Stimulated activated CD4-positive, alpha-beta T cell treated with anti-CD3 and anti-CD28 coated beads, Interleukin-12 subunit alpha, Interleukin-12 subunit beta, amount 100 ng/mL, for 4 hours (primary cell): ENCODE data around the gene MMS19.
"Not testable (repeated sequence)": the region's sequence is repeated elsewhere in the genome, so short reads cannot be mapped to it uniquely, and the experiment has no call there.

Experiments used
- DNase-seq: peaks from one replicate; pipeline ENCODE4 v3.0.0-alpha.2; 2020

Gene MMS19

DNA sequence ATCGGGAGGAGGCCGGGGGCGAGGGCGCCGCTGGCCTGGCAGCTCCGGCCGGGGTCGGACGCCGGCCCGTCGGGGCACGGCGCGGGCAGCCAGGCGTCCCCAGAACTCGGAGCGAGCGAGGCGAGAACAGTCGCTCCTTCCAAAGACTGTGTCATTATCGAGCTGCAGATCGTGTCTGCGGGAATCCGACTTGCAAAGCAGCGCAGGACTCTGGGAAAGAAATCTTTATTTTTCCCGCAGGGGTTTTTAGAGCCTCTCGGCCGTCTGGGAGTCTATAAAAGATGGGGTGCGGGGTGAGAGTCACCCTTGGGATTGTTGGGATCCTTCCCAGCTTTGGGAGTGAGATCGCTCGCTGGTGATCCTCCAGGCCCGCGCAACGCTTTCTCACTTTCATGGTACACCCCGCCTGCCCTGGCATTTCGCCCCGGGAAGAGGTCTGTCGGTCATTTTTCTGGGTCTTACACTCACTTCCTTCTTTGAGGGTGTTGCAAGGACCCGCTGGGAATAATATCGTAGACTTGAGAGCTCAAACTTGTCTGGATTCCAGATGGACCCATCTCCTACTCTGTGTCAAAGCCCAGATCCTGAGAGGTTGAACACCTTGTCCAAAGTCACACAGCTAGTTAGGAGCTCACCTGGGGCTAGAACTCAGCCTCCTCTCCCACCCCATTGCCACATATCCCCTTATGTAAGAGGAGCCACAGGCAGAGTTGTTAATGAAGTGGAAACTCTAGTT, 1.5 kb upstream of the MMS19 start:
- no peak for DNase-seq

GRCh38 chr10:97498841-97499560, 779 bp upstream of the MMS19 start, which contains the start of gene UBTD1:
TSS of gene UBTD1 (plus strand) at chr10:97498924. CDS start at chr10:97499204, 280 bp downstream.
- peak; percentile 31 for DNase-seq

- DNase-seq = peak; percentile 73
Measured at GRCh38 chr10:97497572-97498075, 598 bp downstream of the MMS19 start.

DNA sequence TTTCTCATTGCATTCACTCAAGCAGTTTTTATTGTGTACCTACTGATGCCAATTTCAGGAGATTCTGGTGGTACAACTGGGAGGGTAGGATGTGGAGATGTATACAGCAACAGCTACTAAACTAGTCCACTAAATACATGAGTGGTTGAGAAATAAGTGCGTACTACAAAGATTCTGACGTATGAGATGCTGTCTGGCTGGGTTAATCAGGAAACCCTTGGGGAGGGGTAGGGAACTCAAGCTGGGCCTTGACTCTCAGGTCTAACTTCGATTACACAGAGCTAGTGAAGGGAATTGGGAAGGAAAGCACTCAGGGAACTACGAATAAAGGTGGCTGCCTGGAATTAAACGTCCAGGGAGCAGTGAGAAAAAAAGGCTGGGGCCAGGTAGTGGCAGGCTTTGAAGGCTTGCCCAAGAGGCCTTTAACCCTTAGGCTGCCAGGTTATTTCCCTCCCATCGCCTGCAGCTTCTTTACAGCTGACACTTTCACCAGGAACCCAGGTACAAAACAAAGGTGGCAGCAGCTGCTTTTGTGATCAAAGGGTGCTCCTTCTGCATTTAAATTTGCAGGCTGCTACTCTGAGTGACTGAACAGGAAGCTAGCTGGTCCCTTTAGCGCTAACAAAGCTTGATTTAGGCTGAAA, 3.2 kb downstream of the MMS19 start:
- DNase-seq = no peak

DNA sequence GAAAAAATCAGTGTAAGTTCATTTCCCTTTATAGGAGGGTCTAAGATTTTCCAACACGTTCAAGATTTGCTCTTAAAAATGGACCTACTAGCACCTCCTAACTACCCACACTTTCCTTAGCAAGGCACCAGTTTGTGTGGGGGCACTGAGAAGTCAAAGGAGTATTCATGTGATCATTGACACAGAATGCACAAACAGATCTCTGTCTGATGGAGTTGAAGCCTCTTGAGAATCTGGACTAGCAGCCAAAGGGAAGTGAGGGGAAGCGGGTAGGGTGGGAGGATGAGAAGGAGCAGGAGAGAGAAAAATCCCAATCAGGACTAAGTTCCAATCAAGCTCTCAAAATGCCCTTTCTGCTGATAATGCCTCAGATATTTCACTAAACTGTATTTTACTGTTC, 4.1 kb downstream of the MMS19 start:
- DNase-seq = no peak

- DNase-seq = no peak
Measured at GRCh38 chr10:97490592-97490991, 7.6 kb downstream of the MMS19 start.

DNA sequence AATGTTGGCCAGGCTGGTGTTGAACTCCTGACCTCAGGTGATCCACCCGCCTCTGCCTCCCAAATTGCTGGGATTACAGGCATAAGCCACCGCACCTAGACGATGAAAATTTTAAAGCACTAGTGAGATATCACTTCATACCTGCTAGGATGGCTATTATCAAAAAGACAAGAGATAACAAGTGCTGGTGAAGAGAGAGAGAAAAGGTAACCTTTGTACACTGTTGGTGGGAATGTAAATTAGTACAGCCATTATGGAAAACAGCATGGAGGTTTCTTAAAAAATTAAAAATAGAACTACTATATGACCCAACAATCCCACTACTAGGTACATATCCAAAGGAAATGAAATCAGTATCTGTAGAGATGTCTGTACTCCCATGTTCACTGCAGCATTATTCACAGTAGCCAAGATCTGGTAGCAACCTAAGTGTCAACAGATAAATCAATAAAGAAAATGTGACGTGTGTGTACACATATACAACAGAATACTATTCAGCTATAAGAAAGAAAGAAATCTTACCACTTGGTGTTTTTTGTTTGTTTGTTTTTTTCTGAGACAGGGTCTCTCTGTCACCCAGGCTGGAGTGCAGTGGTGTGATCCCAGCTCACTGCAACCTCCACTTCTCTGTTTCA, 12.5 kb downstream of the MMS19 start:
- no peak for DNase-seq

DNA sequence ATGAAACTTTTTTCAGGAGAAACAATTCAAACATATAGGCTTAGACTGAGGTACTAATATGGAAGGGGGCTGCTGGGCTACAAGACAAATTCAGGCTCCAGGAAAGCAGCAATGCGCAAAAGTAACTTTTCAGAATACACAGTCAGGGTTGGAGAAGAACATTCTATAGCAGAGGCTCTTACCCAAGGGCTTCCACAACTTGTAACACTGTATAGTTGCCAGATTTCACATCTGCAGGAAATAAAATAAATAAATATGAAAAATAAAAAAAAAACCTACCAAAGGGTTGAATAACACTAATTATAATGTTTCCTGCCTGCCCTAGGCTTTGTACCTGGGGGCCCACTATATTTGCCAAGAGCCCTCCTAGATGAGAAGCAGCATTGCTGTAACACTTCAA, 14.3 kb downstream of the MMS19 start:
- DNase-seq = no peak

DNA sequence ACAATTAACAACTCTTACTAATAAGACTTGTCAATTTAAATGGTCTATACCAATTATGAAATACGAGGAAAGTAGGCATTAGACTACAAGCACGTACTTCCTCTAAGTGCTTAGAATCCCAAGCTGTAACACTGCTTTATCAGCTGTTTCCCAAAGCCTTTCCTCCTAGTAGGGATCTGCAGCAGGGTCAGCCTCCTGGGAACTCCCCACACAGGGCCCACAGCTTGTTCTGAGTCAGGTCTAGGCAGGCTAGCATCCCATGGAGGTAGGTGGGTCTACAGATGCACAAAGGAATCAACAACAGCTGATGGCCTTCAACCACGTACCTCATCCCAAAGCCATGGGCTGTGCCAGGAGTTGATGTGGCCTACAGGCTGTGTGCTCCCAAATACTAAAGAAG, 14.7 kb downstream of the MMS19 start:
- DNase-seq = no peak

DNA sequence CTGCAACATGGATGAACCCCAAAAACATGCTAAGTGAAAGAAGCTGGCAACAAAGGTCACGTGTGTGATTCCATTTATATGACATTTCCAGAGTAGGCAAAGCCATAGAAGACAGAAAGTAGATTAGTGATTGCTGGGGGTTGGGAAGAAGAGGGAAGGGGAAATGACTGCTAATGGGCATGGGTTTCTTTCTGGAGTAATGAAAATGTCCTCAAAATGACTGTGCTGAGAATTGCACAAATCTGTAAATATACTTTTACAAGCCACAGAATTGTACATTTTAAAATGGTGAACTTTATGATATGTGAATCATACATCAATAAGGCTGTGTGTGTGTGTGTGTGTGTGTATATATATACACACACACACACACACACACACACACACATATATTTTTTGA, 15.8 kb downstream of the MMS19 start:
- DNase-seq = no peak

DNA sequence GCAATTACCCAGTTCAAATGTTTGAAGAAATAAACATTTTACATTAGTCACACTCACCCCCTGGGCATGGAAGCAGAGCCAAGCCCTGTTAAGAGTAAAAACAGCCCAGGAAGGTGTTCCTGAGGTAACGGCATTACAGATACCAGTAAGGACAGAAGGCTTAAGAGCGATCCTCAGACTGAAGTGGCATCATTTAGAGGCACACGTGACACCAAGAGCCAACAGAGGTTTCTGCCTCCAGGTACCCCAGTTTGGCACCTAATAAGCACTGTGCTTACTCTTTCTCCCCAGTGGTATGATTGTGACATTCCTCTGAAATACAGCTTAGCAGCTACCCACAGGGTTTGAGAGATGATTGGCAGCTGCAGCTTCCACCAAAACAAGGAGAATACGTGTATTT, 17.2 kb downstream of the MMS19 start:
- no peak for DNase-seq

DNA sequence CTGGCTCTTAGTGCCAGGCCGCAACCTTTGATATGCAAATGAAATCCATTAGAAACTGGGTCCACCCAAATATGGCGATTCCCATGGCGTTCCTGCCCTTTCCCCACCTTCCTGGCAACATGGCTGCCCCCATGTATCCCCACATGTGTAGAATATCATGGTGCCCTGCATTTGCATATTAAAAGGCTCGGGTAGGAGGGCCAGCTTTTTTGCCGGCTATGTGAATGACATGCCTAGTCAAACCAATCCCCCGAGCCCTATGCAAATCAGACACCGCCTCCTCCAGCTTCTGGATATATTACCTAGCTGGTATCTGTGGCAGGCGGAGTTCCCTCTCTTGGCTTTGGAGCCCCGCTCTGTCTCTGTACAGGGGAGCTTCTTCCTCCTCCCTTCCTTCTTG, 18.3 kb downstream of the MMS19 start:
- DNase-seq = no peak

GRCh38 chr10:97479410-97479809, 18.8 kb downstream of the MMS19 start:
- DNase-seq = not testable (repeated sequence)

DNA sequence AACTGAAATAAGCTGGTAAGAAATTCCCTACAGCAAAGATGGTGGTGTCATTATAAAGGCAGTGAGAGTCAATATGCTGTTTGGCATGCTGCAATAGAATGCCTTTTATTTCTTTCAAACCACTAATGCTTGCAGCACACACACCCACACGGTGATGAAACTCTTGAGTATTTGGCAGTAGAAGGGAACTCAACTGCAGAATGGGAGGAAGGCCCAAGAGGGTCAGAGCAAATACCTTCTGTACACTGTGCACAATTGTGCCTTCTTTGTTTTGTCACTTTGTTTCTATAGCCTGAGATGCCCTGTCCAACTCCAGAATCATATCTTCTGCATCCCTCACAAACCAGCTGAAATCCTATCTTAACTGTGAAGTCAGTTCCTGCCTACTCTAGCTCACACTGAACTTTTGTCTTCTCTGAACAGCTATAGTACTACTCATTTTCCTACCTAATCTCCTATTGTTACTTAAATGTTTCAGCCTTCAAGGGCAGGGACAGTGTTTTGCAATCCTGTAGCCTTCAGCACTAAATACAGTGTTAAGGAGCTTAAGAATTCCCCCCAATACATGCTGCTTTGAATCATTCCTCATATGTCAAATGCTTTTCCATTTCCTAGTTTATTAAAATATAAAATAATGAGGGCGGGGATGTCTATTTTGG, 22.2 kb downstream of the MMS19 start:
- no peak for DNase-seq

DNA sequence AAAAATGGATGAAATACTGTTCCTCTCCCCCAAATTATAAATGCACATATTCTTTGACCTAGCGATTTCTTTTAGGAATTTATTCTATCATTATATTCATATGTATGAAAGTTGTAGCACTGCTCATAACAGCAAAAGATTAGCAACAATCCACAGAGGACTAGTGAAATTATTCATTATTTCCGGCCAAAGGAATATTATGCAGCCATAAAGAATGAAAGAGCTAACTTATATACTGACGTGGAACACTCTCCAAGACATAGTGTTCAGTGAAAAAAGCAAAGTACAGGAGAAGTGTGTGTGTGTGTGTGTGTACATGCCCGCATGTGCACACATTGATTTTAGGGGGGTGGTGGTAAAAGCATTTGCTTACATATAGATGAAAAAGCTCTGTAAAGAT, 23.3 kb downstream of the MMS19 start:
- no peak for DNase-seq

DNA sequence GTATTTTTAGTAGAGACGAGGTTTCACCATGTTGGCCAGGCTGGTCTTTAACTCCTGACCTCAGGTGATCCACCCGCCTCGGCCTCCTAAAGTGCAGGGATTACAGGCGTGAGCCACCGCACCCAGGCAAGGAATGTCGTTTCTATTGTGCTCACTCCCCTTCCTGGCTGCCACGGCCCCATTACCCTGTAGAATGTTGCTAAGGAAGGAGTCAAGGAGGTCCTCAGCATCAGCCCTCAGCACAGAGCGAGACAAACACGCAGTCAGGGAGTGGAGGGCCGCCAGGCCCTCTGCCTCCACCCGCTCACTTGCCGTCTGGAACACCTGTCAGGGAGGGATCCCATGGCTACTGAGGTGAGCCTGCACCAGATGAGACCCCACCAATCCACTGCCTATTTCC, 29.4 kb downstream of the MMS19 start:
- DNase-seq = not testable (repeated sequence)

GRCh38 chr10:97468162-97468561, 30.1 kb downstream of the MMS19 start:
- no peak for DNase-seq

DNA sequence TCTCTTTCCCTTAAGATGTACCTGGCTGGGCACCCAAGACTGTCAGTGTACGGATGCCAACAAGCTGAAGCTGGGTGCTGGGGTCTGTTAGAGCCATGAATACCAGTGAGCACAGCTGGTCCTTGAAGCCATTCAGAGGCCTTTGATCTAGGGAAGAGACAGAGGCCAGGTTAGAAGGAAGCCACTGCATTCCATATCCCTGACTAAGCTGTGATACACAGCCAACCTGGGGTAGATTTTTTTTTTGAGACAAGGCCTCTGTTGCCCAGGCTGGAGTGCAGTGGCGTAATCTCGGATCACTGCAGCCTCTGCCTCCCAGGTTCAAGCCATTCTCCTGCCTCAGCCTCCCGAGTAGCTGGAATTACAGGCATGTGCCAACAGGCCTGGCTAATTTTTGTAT, 31.5 kb downstream of the MMS19 start:
- DNase-seq = no peak

GRCh38 chr10:97465982-97466381, 32.2 kb downstream of the MMS19 start:
- DNase-seq = no peak

DNA sequence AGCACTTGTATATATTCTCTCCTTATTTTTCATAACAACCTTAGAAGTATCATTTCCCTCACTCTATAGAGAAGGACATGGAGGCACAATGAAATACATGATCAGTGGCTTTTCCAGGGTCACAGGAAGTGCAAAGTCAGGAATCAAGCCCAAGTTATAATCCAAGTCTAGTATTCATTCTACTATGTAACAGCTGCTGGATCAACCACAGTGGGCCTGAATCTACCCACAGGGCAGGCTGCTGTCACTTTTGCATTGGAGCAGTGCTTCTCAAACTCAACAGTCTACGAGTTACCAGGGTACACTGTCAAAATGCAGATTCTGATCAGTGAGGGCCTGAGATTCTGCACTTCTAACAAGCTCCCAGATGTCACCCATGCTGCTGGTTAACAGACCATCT, 34.0 kb downstream of the MMS19 start:
- DNase-seq = no peak

- DNase-seq = no peak
Measured at GRCh38 chr10:97463363-97464132, 34.7 kb downstream of the MMS19 start.

DNA sequence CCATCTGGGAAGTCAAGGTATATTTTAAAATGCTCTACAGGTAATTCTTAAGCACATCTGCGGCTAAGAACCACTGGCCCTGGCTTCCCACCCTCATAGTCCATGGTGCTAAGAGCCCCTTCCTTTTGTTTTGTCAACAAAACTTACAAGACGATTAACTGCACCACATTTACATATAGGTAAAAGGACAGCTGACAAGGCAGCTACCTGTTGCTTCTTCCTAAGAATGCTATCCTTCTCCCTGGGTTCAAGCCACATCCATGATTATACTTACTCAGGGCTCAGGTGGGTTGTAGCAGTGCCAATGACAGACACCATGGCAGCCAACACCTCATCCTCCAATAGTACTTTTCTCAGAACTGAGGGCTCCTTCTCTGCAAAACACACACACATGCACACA, 35.9 kb downstream of the MMS19 start:
- DNase-seq = no peak
